ENCODE results near the gene BBS9.
A peak's percentile ranks its signal among the peaks of the same experiment; 100 is the strongest.
"Not testable (repeated sequence)": the region's sequence is repeated elsewhere in the genome, so short reads cannot be mapped to it uniquely, and the experiment has no call there.

BBS9 gene

GRCh38 chr7:33298848-33299247 is 169.5 kb downstream of the BBS9 start:
- no peak for DNase-seq

GRCh38 chr7:33299425-33299824 is 170.1 kb downstream of the BBS9 start:
- no peak for DNase-seq

- no peak for DNase-seq
Observed at GRCh38 chr7:33300131-33300530, 170.8 kb downstream of the BBS9 start.

- DNase-seq = no peak
Observed at GRCh38 chr7:33300742-33301141, 171.4 kb downstream of the BBS9 start.

GRCh38 chr7:33303978-33304557 is 174.7 kb downstream of the BBS9 start:
- not testable (repeated sequence) for DNase-seq

- DNase-seq = no peak
Observed at GRCh38 chr7:33307205-33307604, 177.8 kb downstream of the BBS9 start.

GRCh38 chr7:33310546-33310945 is 181.2 kb downstream of the BBS9 start:
- DNase-seq = no peak

GRCh38 chr7:33325754-33326484 is 196.6 kb downstream of the BBS9 start:
- no peak for DNase-seq

GRCh38 chr7:33326485-33326848 is 197.1 kb downstream of the BBS9 start:
- DNase-seq = no peak

- DNase-seq = no peak
Observed at GRCh38 chr7:33327427-33327826, 198.1 kb downstream of the BBS9 start.

GRCh38 chr7:33334349-33334748 is 205.0 kb downstream of the BBS9 start:
- DNase-seq = peak; percentile 21

- no peak for DNase-seq
Observed at GRCh38 chr7:33336820-33337219, 207.5 kb downstream of the BBS9 start.

- no peak for DNase-seq
Observed at GRCh38 chr7:33339074-33339790, 209.9 kb downstream of the BBS9 start.

- DNase-seq = no peak
Observed at GRCh38 chr7:33346055-33346454, 216.7 kb downstream of the BBS9 start.

GRCh38 chr7:33350577-33350976 is 221.2 kb downstream of the BBS9 start:
- no peak for DNase-seq

GRCh38 chr7:33351709-33352108 is 222.3 kb downstream of the BBS9 start:
- no peak for DNase-seq

GRCh38 chr7:33354201-33354600 is 224.8 kb downstream of the BBS9 start:
- no peak for DNase-seq

- no peak for DNase-seq
Observed at GRCh38 chr7:33355386-33355785, 226.0 kb downstream of the BBS9 start.

- no peak for DNase-seq
Observed at GRCh38 chr7:33356336-33356735, 227.0 kb downstream of the BBS9 start.

GRCh38 chr7:33357846-33358245 is 228.5 kb downstream of the BBS9 start:
- no peak for DNase-seq

- DNase-seq = no peak
Observed at GRCh38 chr7:33369888-33370287, 240.5 kb downstream of the BBS9 start.

GRCh38 chr7:33373195-33373594 is 243.8 kb downstream of the BBS9 start:
- no peak for DNase-seq

GRCh38 chr7:33379891-33380525 is 250.6 kb downstream of the BBS9 start:
- no peak for DNase-seq

GRCh38 chr7:33388332-33388731 is 259.0 kb downstream of the BBS9 start:
- no peak for DNase-seq
